SK-MEL-5 (cell line): ENCODE results near the gene CNNM3. TPM values are rescaled to one million over a fixed set of nuclear protein-coding genes. Genes with fewer than 3 reads are reported as not detected.

ENCODE experiments used
- DNase-seq: peaks from one replicate; pipeline ENCODE4 v3.0.0-alpha.2; 2016; ENCODE audit warnings: low read depth, low spot score
- in situ Hi-C: cut with HindIII; loops from 2 replicates; pipeline ENCODE4 v1.10.0; 2016; ENCODE audit warnings: low sequenced_read_pairs, high pct_unique_total_duplicates, low pct_unique_long_range_greater_than_20kb
- total RNA-seq: library from RNA; depleted of rRNA; stranded (reverse); fragments of >200 nt; shearing (Covaris generic); gene quantifications from 2 replicates; pipeline ENCODE4 v1.2.3, GENCODE V29; 2014

Gene CNNM3
- total RNA-seq, 1 experiment from 2014 or later: 4.3 TPM

DNA sequence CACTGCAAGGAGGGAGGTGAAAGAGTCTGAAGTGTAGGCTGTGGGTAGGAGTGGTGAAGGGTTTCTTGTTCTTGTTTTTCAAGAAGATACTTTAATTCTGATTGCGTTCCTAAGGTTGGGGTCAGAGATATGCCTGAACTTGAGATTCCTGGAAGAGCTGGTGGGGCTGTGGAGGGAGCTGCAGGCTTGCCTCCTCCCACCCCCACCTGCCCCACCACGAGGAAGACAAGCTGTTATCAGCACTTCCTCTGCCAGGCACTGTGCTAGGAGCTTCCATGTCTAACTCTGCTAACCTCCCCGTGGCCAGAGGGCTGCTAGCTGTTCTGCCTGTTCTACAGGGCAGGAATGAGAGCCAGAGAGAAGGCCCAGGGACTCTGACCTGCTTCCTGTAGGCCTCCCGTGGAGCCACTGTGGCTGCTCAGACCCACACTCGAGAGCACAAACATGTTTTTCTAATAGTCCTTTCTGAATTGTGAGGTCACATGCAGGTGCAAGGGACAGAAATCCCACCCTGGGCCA, 14.0 kb downstream of the CNNM3 start:
- in situ Hi-C loops: no loop called here

DNA sequence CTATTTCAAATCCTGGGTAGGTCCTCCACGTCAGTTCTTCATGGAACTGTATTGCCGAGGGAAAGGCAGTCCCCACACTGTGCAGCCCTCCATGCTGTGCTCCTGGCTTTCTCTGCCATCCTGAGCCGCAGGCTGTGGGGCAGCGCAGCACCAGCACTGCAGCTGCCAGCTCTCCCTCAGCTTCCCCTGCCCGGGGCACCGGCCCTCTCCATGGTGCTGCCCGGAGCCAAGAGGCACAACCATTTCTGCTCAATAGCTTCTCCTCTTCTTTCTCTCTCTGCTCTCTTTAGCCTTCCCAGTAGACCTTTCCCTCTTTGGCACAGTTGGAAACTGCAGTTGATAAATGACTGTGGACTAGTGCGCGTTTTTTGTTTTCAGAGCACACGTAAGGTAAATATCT, 15.6 kb downstream of the CNNM3 start:
- DNase-seq: no peak
- in situ Hi-C loops: no loop called here

More for the DNA sequence above, 14.0 kb downstream of the CNNM3 start:
- DNase-seq: no peak

DNA sequence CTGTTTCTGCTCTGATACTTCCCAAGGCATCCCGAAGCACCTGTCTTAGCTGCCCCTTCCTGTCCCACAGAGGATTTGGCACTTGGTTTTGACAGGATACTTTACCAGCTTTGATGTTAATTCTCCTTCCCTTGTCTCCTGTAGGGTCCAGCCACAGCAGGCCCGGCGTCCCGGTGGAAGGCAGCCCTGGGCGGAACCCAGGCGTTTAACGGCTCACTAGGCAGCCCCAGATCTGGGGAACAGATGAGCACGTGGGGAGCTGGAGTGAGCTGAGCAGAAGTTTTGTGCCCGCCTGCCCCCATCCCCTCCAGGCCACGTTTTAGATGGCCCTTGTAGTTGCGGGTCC, 16.3 kb downstream of the CNNM3 start:
- no peak for DNase-seq
- in situ Hi-C loops: no loop called here

DNA sequence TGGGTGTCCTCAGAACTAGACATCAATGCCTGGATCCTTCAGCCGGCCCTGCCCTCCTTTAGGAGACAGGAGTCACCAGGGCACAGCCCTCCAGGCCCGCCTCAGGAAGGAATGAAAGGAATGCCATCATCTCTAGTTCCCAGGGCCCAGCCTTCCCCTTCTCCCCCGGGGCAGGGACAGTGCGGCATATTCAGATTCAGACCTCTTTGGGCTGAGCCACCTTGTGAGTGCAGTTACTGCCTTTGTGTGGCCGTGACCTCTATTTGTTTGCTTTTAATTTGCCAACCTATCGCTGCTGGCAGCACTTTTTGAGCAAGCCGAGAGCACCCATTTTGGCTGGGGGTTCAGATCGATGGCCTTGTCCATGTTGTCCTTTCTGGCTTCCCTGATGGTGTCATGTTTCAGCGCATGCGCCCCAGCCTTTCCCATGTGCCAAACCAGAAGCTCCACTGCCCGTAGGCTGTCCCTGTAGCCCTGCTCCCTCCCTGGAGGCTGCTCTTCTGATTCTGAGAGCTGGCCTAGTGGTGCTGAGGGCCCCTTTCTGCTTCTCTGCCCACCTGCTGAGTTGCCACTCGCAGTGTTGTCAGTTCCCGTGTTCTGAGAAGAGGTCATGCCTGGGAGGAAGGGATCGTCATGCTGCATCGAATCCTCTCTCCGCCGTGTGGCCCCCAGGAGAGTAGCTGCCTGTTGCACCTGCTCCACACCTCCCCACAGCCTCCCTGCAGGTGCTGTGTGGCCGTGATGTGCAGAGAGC, 16.9 kb downstream of the CNNM3 start:
- DNase-seq: no peak
- in situ Hi-C loops: no loop called here

DNA sequence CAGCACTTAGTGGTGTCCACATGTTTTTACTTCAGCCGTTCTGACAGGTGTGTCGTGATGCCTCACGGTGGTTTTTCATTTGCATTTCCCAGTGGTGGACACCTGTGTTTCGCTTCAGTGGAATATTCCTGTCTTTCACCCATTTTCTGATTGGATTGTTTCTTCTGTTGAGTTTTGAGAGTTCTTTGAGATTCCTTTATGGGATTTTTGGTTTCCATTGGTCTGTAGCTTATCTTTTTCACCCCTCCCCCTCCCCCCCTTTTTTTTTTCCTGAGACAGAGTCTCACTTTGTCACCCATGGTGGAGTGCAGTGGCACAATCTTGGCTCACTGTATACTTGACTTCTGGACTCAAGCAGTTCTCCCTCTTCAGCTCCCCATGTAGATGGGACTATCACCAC, 19.8 kb downstream of the CNNM3 start:
- in situ Hi-C loops: no loop called here
- no peak for DNase-seq

DNA sequence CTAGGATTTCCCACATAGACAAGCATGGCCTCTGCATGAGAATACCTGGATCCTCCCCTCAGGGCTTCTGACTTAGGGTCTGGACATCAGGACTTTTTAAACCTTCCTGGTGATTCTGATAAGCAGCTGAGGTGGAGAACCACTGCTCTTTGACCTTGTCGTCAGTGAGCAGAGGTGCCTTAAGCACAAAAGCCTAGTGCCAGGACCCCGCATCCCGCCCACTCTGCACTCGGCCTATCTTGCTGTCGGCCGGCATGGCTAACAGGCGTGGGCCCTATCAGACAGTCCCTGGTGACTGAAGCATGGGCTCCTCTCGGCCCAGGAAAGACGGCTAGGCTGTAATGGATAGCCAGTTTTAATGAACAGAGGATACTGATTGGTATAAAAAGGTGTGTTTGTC, 21.5 kb downstream of the CNNM3 start:
- in situ Hi-C loops: no loop called here
- no peak for DNase-seq

DNA sequence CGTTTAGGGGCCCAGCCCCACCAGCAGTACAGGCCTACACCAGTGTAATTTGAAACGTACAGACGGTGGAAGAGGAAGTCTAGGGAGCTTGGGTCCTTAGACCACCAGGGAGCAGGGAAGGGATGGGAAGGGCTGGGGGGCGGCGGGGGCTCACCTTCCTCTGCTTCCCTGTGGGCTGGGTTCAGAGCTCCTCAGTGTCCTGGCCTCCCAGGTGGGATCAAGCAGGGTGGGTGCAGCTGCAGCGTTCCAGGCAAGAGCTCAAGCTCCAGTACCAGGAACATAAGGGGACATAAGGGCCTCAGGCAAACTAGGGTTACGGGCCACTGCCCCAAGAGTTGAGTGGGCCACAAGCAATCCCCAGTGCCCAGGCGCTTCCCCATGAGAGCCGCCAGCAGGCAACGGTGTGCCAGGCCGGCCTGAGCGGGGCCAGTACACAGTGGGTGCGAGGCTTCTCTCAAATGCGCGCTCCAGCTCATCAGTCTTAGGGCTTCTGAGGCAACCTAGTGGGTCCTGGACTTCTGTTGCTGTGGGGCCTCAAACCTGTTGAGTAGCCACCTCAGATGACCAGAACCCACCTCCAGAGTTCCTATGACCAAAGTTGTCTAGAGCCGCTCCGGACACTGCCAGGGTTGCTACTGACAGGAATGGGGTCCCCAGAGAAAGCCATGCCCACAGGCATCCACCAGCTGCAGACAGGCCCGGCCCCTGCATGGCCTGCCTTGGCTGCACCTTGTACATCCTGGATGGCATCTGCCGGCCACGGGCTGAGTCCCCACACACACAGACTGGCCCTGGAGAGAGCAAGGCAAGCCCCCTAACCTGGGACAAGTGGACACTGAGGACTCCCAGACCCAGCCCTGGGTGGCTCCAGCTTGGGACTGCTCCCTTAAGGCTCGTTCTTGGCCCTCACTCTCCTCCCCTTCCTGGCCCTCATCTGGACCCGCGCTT, 22.6 kb downstream of the CNNM3 start:
- no peak for DNase-seq
- in situ Hi-C loops: no loop called here

DNA sequence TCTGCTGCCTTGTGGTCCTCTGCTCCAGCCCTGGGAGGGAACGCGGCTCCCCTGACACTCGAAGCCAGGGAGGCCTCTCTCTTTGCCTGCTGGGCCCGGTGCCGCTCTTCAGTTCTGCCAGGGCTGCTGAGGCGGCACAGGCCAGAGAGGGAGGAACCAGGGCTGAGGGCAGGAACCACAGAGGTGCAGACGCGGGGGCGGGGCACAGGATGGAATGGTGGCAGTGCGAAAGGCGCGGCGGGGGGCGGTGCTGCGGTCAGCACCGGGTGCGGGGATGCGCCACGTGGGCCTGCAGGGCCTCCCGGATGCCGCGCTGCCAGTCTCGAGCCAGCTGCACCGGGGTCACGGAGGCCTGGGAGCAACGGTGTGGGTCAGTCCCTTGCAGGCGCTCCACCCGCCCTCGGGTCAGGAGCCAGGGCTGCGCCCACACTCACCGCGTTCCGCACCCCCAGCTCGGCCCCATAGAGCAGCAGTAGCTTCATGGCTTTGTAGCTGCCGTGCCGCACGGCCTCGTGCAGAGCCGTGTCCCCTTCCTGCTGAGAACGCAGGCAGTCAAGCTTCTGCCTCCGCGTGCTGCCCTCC, 23.3 kb downstream of the CNNM3 start:
- DNase-seq: no peak
- in situ Hi-C loops: no loop called here

DNA sequence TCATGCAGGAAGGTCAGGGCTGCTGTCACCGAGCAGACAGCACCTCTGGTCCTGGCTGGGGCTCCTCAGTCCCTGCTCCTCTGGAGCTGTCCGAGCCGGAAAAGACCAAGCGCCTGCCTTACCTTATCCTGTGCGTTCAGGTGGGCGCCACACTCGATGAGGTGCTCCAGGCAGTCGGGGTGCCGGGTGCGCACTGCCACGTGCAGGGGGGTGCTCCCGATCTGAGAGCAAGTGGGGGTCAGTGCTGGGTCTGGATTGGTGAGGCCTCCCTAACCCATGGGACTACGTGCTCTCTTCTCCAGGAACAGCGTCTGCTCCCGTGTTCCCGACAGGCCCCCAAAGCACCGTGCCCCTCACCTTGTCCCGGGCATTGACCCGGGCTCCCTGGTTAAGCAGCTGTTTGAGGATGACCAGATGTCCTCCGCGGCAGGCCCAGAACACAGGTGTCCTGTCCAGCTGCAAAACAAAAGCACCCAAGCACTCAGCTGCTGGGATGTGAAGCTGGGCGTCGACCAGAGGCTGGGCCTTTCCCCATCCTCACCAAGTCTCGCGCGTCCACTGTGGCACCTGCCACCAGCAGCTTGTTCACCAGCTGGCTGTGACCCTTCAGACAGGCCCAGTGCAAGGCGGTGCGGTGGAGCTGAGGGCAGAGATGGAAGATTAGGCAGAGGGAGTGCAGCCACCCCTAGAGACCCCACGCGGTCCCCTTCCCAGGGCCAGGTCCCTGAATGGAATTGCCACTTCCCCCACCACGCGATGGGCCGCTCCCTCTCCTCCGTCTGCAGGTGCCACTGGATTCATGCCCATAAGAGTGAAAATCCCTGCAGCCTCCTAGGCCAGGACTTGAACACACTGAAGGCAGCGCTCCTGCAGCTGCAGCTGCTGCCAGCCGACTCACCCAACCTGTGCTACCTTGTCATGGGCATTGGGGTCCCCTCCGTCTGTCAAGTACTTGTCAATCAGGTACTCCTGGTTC, 24.1 kb downstream of the CNNM3 start:
- no peak for DNase-seq
- in situ Hi-C loops: no loop called here

DNA sequence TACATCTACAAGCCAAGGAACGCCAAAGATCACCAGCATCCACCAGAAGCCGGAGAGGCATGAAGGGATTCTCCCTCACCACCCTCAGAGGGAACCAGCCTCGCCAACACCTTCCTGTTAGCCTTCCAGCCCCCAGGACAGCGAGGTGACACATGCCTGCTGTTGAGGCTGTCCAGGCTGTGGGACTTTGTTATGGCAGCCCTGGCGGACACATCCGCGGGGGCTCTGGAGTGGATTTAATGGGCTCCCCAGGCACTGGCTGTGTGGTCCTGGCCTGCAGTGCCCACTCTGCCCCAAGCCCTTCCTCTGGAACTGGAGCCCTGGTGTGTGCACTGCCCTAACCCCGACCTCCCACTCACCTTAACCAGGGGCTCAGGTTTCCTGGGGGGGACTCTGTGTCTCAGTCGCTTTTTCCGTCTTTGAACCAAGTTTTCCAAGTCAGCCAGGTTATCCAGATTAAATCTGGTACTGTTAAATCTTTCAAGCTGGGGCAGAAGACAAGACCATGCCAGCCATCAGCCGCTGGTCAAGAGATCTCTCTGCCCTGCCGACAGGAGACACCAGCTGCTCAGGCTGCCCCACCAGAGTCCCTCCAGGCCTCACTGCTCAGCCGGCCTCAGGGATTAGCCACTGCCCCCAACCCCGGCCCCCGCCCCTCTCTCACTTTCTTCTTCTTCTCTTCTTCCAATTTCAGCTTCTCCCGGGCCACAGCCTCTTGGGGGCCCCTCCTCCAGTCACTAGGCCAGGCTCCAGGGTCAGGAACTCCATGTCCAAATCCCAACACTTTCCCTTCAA, 25.8 kb downstream of the CNNM3 start:
- DNase-seq: no peak
- in situ Hi-C loops: no loop called here

DNA sequence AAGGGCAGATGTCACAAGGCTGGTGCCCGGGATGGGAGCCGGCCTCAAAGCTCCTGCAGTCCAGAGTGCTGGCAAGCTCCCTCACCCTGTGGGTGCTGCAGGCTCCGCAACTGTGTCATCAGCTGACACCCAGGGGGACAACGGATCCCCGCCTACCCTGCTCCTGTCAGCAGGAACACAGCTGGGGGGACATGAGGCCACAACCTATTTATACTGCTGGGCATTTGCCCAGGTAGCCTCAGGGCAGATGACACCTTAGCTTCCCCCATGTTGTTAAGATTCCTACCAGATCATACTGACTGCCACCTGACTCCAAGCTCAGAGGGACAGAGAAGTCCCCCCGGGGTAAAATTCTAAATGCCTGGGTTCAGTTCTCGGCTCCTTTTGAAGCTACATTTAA, 26.5 kb downstream of the CNNM3 start:
- no peak for DNase-seq
- in situ Hi-C loops: no loop called here

DNA sequence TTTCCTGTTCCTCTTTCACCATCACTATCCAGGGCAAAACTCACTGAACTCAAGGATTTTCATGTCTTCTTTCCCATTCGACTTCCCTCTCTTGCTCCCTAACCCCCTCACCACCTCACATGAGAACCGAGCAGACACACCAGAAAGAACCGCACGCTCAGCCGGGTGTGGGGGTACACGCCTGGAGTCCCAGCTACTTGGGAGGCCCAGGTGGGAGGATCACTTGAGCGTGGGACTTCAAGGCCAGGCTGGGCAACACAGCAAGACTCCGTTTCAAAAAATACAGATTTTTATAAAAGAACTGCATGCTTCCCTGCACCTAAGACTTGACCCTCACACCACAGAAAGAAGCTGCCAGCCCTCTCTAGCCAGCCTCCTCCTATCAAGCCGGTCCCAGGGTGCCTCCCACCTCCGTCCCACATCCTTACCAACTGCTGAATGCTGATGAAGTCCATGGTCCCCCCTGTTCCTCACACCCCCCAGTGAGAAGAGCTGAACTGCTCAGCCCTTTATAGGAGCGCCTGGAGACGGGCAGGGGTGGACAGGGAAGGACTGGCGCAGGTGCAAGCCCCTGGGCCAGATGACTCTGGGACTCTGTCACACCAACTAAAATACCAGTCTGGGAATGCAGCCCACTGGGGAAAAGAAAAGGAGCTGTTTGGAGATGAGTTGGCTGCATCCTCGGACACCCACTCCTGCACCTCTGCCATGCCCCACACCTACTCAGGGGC, 27.6 kb downstream of the CNNM3 start, which contains the start of gene ANKRD23:
Gene ANKRD23, minus strand, starts transcription at position 484 of the 731 bp plus-strand sequence. Its CDS starts 29 bp downstream, at position 455.
- no peak for DNase-seq
- in situ Hi-C loops: no loop called here

DNA sequence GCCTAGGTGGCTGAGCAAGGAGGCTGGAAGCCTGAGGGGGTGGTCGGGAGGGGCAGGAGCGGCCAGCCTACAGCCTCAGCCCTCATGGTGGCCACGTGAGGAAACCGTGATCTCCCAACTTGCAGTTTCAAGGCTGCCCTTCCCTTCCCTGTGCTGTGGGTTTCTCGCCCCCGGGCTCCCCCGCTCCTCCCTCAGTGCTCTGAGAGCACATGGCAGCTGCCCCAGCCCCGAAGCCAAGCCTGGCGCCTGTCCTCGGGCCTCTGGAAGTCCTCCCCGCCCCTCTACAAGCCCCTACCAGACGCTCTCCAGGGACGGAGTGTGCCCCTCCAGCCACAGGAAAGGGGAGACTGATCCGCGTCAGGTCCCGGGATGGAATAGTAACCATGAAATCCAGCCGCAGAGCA, 28.3 kb downstream of the CNNM3 start:
- in situ Hi-C loops: no loop called here
- DNase-seq: no peak

DNA sequence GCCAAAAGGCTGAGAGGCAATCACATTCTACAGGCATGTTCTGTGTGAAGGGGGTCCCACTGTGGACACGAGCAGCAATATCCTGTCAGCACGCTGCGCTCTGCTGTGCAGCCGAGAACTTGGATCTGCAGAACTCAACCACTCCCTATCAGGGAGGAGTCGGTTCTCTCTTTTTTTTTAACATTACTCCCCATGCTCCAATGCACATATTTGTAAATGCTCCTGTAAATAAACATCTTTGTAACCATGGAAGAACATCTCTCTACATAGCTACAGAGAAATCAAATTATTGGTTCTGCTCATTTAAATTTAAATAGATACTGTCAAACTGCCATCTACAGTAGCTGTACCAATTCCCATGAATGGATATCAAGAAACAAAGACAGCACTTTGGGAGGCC, 30.8 kb downstream of the CNNM3 start:
- no peak for DNase-seq
- in situ Hi-C loops: no loop called here

DNA sequence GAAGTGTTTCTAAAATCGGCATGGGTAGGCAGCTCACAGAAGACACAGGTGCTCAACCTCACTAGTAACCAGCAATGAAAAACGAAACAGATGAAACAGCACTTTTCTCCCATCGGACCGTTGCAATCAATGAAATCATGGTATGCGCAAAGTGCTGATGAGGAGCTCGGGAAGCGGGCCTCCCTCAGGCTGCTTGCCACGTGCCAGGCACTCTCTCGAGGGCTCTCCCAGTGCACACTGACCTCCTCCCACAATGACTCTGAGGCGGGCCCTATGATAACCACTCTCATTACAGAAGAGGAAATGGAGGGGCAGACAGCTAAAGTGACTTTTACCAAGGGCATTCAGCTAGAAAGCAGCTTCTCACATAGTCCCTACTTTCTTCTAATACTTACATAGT, 31.5 kb downstream of the CNNM3 start:
- in situ Hi-C loops: no loop called here
- no peak for DNase-seq

DNA sequence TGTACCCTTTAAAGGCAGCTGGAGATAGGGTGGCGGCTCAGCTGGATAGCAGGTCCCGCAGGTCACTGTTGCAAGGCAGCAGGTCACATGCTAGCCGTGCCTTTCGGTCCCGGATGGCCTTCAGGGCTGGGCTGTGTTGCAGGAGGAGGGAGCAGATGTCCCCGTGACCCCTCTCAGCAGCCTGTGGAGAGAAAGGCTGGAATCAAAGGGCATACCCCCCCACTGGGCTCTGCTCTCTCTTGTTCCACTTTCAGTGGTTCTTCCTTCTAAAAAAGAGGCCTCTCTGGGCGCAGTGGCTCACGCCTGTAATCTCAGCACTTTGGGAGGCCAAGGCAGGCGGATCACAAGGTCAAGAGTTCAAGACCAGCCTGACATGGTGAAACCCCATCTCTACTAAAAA, 32.2 kb downstream of the CNNM3 start:
- in situ Hi-C loops: no loop called here
- no peak for DNase-seq
